ENCODE results near the gene C1S.

Gene C1S

GRCh38 chr12:7015555-7016370 is 44.8 kb upstream of the C1S start (continued):
- TF ChIP-seq ZNF157 (tag by site-specific recombination; IDR thresholded peaks at IDR 0.05) (no peak), ZNF18 (tag by site-specific recombination; IDR thresholded peaks at IDR 0.05) (no peak), ZNF639 (tag by site-specific recombination; IDR thresholded peaks at IDR 0.05) (peak; percentile 49; the same call in 1 of the 2 replicates), KLF7 (tag by site-specific recombination; IDR thresholded peaks at IDR 0.05; ENCODE audit: borderline replicate concordance) (peak; percentile 70; the same call in 1 of the 2 replicates), ZBTB8A (tag by site-specific recombination; IDR thresholded peaks at IDR 0.05) (peak; percentile 59)

- H3K27ac ChIP-seq (ENCODE audit: extremely low read depth, low read depth, low read length): no peak overlapping the region
- CTCF ChIA-PET: interaction anchor here (0.9 to 1.5 kb wide), 4 partner anchors 17 to 42 kb away, joined by 3 to 4 read pairs (median 3); no protein-coding TSS in a partner anchor
These were observed 43.5 kb upstream of the C1S start for GRCh38 chr12:7016958-7017571.

More at GRCh38 chr12:7016958-7017571, 43.5 kb upstream of the C1S start:
- H3K4me3 ChIP-seq (ENCODE audit: low read depth, low read length): peak overlapping the region; percentile 89
- TF ChIP-seq PRDM10 (tag by site-specific recombination; IDR thresholded peaks at IDR 0.05) (peak; percentile 13; the same call in 1 of the 2 replicates), ZFP3 (tag by site-specific recombination; IDR thresholded peaks at IDR 0.05; ENCODE audit: low read depth) (peak; percentile 84), ZNF580 (tag by site-specific recombination; IDR thresholded peaks at IDR 0.05) (no peak), WT1 (tag by site-specific recombination; IDR thresholded peaks at IDR 0.05) (no peak), IKZF3 (tag by site-specific recombination; IDR thresholded peaks at IDR 0.05) (peak; percentile 49; the same call in 1 of the 2 replicates), ZXDB (tag by site-specific recombination; IDR thresholded peaks at IDR 0.05) (0 out of 2 replicates have a peak, but pooled peaks have one; percentile 23)
- H3K9me3 ChIP-seq (ENCODE audit: control insufficient read depth, insufficient read depth, low read depth, low read length): no peaks in the 10 kb centered on the region
- peaks cover 25% of the 10 kb centered on the region for H3K4me1 ChIP-seq (ENCODE audit: control insufficient read depth, insufficient read depth, low read length)
- peaks cover 3 to 11% of the 10 kb centered on the region in 2 experiments; a peak in 2 of 3 replicates for H3K36me3 ChIP-seq (ENCODE audit: control insufficient read depth in 2 of 2, insufficient read depth in 1 of 2, low read length in 2 of 2)
- POLR2A ChIA-PET: no interaction called here

Data from HEK293 (cell line).